ENCODE data around the gene KATNAL1. TPM values are rescaled to one million over a fixed set of nuclear protein-coding genes. Genes with fewer than 3 reads are reported as not detected.

Gene KATNAL1
- total and polyA plus RNA-seq, 10 of the 15 experiments (the other 5 are each of a cell fraction or from before 2014, with no cell fraction given), result 6.5 to 18.7 (median 11.7) TPM

DNA sequence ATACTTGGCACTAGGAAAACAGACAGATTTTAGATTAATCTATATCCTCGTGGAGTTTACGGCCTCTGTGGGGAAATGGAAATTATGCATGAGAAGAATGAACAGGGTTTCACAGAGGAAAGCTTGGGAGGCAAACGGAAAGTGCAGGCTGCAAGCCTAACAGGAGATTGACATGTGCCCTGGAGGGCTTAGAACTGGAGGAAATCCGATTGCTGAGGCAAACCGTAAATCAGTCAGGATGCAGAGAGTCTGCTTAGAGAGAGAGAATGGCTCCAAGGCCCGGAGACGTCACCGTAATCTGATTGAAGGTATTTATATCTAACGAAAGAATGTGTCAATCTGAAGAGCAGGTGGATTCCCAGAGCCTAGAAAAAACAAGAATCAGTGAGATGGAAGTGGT is 143.2 kb downstream of the KATNAL1 start:
- no peaks in the 10 kb centered on the region for H3K27me3 ChIP-seq (replicated peaks in 1 of 2; ENCODE audit: control insufficient read depth in 2 of 2, insufficient read depth in 2 of 2, low read length in 1 of 2)
- no peaks in the 10 kb centered on the region for H3K9me3 ChIP-seq (replicated peaks; ENCODE audit: control insufficient read depth, insufficient read depth, low read length)
- RAD21 ChIA-PET (ENCODE audit: unreplicated experiment), result interaction anchor here (1.0 kb wide), 1 partner anchor 31 kb away, joined by 3 read pairs; no protein-coding TSS in a partner anchor
- H4K20me1 ChIP-seq (ENCODE audit: control insufficient read depth, insufficient read depth), result no peaks in the 10 kb centered on the region
- SMC1A ChIA-PET (ENCODE audit: uncharacterized antibody, unreplicated experiment), result interaction anchor here (3.8 kb wide), 1 partner anchor 32 kb away, joined by 17 read pairs; no protein-coding TSS in a partner anchor
- POLR2A ChIA-PET, result no interaction called here
- no TSS peak for BruUV-seq (replicated peaks)
- peaks cover 7% of the 10 kb centered on the region for H3K4me1 ChIP-seq (ENCODE audit: control insufficient read depth, insufficient read depth, low read length)
- in situ Hi-C loops (cut with MboI) (no loop called here), intact Hi-C loops (cut with micrococcal nuclease; ENCODE audit: unreplicated experiment) (no loop called here)
- ATAC-seq (no peak), DNase-seq (ENCODE audit: low read depth, low spot score) (no peak), FAIRE-seq (no peak)
- peak overlapping the region; percentile 17; the same call in 1 of the 2 replicates for H2AFZ ChIP-seq (ENCODE audit: control insufficient read depth, low read depth, low read length)
- H3K36me3 ChIP-seq (ENCODE audit: control insufficient read depth in 2 of 2, insufficient read depth in 2 of 2, low read length in 1 of 2), result no peaks in the 10 kb centered on the region
- H3K79me2 ChIP-seq (ENCODE audit: control insufficient read depth, insufficient read depth, low read length), result no peaks in the 10 kb centered on the region
- no peak overlapping the region for H3K9ac ChIP-seq (ENCODE audit: control insufficient read depth, insufficient read depth, low read length)
- H3K27ac ChIP-seq (ENCODE audit: control insufficient read depth, insufficient read depth), result no peak overlapping the region
- CTCF ChIA-PET, result interaction anchor here (1.3 to 2.4 kb wide), 2 partner anchors 32 kb away, joined by 5 to 7 read pairs; no protein-coding TSS in a partner anchor
- no peak overlapping the region for H3K4me2 ChIP-seq (ENCODE audit: control insufficient read depth, insufficient read depth)
- no peak overlapping the region for H3K4me3 ChIP-seq
- WGBS (ENCODE audit: insufficient coverage, insufficient replicate concordance, low lambda C conversion rate, missing lambda C conversion rate), result 67% methylated on average over 9 of the region's 9 CpGs
- no peak for TF ChIP-seq FOXK2 (IDR thresholded peaks at IDR 0.05)
- no peak for TF ChIP-seq NFYA (IDR thresholded peaks at IDR 0.05; ENCODE audit: borderline replicate concordance, low read depth, low read length)
- TF ChIP-seq, protein P1, sequence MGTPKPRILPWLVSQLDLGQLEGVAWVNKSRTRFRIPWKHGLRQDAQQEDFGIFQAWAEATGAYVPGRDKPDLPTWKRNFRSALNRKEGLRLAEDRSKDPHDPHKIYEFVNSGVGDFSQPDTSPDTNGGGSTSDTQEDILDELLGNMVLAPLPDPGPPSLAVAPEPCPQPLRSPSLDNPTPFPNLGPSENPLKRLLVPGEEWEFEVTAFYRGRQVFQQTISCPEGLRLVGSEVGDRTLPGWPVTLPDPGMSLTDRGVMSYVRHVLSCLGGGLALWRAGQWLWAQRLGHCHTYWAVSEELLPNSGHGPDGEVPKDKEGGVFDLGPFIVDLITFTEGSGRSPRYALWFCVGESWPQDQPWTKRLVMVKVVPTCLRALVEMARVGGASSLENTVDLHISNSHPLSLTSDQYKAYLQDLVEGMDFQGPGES (IDR thresholded peaks at IDR 0.05), result no peak
- no peak for TF ChIP-seq BMI1 (IDR thresholded peaks at IDR 0.05; ENCODE audit: borderline replicate concordance)
- no peak for TF ChIP-seq POLR2AphosphoS2 (IDR thresholded peaks at IDR 0.05; ENCODE audit: low read depth, low read length)
- TF ChIP-seq SIX5 (IDR thresholded peaks at IDR 0.05; ENCODE audit: low read depth, low read length, severe bottlenecking), result no peak
- TF ChIP-seq, protein P2, sequence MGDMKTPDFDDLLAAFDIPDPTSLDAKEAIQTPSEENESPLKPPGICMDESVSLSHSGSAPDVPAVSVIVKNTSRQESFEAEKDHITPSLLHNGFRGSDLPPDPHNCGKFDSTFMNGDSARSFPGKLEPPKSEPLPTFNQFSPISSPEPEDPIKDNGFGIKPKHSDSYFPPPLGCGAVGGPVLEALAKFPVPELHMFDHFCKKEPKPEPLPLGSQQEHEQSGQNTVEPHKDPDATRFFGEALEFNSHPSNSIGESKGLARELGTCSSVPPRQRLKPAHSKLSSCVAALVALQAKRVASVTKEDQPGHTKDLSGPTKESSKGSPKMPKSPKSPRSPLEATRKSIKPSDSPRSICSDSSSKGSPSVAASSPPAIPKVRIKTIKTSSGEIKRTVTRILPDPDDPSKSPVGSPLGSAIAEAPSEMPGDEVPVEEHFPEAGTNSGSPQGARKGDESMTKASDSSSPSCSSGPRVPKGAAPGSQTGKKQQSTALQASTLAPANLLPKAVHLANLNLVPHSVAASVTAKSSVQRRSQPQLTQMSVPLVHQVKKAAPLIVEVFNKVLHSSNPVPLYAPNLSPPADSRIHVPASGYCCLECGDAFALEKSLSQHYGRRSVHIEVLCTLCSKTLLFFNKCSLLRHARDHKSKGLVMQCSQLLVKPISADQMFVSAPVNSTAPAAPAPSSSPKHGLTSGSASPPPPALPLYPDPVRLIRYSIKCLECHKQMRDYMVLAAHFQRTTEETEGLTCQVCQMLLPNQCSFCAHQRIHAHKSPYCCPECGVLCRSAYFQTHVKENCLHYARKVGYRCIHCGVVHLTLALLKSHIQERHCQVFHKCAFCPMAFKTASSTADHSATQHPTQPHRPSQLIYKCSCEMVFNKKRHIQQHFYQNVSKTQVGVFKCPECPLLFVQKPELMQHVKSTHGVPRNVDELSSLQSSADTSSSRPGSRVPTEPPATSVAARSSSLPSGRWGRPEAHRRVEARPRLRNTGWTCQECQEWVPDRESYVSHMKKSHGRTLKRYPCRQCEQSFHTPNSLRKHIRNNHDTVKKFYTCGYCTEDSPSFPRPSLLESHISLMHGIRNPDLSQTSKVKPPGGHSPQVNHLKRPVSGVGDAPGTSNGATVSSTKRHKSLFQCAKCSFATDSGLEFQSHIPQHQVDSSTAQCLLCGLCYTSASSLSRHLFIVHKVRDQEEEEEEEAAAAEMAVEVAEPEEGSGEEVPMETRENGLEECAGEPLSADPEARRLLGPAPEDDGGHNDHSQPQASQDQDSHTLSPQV (IDR thresholded peaks at IDR 0.05), result no peak
- no peak for TF ChIP-seq CBX5 (IDR thresholded peaks at IDR 0.05; ENCODE audit: low read depth)
- no peak for TF ChIP-seq SUPT20H (IDR thresholded peaks at IDR 0.05; ENCODE audit: borderline replicate concordance, control insufficient read depth, low read depth, low read length)
- TF ChIP-seq ZNF384 (IDR thresholded peaks at IDR 0.05; ENCODE audit: borderline replicate concordance, low read depth, low read length), result no peak
- no peak for TF ChIP-seq MEF2A (IDR thresholded peaks at IDR 0.05; ENCODE audit: insufficient read depth, low read depth, low read length)
- no peak for TF ChIP-seq MYB (IDR thresholded peaks at IDR 0.05; ENCODE audit: borderline replicate concordance, low read depth, low read length)
- TF ChIP-seq, protein P3, sequence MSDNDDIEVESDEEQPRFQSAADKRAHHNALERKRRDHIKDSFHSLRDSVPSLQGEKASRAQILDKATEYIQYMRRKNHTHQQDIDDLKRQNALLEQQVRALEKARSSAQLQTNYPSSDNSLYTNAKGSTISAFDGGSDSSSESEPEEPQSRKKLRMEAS (IDR thresholded peaks at IDR 0.05; ENCODE audit: low read depth, low read length), result no peak
- no peak for TF ChIP-seq FOXM1 (IDR thresholded peaks at IDR 0.05; ENCODE audit: low read depth, low read length)
- TF ChIP-seq SMAD5 (IDR thresholded peaks at IDR 0.05; ENCODE audit: low read depth), result no peak
- TF ChIP-seq, protein P4, sequence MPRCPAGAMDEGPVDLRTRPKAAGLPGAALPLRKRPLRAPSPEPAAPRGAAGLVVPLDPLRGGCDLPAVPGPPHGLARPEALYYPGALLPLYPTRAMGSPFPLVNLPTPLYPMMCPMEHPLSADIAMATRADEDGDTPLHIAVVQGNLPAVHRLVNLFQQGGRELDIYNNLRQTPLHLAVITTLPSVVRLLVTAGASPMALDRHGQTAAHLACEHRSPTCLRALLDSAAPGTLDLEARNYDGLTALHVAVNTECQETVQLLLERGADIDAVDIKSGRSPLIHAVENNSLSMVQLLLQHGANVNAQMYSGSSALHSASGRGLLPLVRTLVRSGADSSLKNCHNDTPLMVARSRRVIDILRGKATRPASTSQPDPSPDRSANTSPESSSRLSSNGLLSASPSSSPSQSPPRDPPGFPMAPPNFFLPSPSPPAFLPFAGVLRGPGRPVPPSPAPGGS (IDR thresholded peaks at IDR 0.05; ENCODE audit: borderline replicate concordance, insufficient read depth, low read depth, low read length, poor library complexity, severe bottlenecking), result no peak
- no peak for TF ChIP-seq RB1 (IDR thresholded peaks at IDR 0.05; ENCODE audit: borderline replicate concordance)
- TF ChIP-seq LARP7 (IDR thresholded peaks at IDR 0.05), result no peak
